GM12865 (cell line): ENCODE data around the gene CCT7.

ENCODE experiments used
- DNase-seq: peaks from one replicate; pipeline ENCODE4 v3.0.0; 2010; ENCODE audit warnings: low read depth
- H3K4me3 ChIP-seq: 2 replicates; pipeline ENCODE4 v1.5.1; 2011; ENCODE audit warnings: mild to moderate bottlenecking, low read depth, low read length, control low read depth
- TF ChIP-seq, protein P1 (sequence below): IDR thresholded peaks from 2 replicates; pipeline ENCODE4 v1.5.1; 2011; ENCODE audit warnings: low read length, control low read depth, low read depth, inconsistent platforms; ENCODE audit not compliant: insufficient read depth; ENCODE audit errors: missing control alignments

Gene CCT7

DNA sequence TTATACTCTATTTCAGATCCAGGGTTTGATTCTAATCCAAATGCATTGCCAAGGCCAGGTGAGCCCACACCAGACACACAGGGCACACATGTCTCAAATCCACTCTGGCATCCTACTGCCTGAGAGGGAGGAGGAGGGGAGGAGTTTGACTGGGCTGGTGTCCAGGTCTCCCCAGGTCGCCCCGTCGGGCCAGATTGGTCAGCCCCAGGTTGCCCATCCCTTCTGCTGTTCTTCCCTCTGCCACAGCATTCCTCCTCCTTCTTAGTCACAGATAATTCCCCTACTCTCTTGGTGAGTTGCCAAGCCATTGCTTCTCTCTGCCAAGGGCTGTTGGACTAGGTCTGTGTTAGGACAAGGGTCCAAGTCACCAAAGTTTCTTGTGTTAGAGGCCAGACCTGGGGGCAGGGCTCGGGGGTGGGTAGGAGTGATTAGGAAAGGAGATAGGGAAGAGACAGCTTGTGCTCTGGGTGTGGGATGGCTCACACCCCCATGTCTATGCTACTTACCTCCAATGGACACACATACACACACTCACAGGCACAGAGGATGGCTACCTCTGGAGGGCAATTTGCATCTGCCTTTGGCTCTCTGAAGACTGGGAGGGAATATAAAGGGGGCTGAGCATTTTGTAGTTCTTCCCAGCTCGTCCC is 61.8 kb downstream of the CCT7 start:
- H3K4me3 ChIP-seq, result no peak overlapping the region
- no peak for DNase-seq
- TF ChIP-seq, protein P1, sequence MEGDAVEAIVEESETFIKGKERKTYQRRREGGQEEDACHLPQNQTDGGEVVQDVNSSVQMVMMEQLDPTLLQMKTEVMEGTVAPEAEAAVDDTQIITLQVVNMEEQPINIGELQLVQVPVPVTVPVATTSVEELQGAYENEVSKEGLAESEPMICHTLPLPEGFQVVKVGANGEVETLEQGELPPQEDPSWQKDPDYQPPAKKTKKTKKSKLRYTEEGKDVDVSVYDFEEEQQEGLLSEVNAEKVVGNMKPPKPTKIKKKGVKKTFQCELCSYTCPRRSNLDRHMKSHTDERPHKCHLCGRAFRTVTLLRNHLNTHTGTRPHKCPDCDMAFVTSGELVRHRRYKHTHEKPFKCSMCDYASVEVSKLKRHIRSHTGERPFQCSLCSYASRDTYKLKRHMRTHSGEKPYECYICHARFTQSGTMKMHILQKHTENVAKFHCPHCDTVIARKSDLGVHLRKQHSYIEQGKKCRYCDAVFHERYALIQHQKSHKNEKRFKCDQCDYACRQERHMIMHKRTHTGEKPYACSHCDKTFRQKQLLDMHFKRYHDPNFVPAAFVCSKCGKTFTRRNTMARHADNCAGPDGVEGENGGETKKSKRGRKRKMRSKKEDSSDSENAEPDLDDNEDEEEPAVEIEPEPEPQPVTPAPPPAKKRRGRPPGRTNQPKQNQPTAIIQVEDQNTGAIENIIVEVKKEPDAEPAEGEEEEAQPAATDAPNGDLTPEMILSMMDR, result no peak

DNA sequence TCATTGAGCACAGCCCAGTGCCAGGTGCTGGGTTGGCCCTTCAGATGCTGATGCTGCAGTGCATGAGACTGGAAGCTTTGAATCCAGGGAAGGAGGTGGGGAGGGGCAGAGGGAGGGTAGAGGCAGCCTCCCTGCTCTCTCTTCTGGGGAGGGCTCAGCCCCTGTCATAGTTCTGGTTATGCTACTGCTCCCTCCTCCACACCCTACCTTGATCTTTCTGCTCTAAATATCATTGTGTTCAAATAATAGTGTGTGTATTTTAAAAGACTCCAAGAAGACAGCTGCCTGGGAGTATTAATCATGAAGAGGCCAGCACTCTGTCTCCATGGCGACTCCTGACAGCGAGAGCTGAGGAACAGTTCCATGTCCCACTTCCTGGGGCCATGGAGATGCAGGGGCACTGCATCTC is 63.0 kb downstream of the CCT7 start:
- TF ChIP-seq, protein P1, result no peak
- no peak overlapping the region for H3K4me3 ChIP-seq
- DNase-seq, result no peak

DNA sequence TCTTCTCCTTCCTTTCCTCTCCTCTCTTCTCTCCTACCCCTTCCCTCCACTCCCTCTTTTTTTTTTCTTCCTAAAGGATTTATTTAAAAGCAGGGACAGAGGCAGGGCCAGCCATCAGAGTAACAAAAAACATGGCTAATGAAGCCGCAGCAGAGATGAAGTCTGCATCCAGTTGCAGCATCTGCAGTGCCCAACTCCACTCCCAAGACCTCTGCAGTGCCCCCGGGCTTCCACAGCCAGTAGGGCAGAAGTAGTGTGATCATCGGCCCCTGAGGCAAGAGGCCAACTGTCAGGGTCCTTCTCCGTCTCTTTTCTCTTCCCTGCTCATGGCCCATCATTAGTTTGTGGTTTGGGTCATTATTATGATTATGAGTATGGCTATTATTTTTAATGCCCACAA is 63.5 kb downstream of the CCT7 start:
- no peak for DNase-seq
- H3K4me3 ChIP-seq, result no peak overlapping the region
- TF ChIP-seq, protein P1, result no peak

DNA sequence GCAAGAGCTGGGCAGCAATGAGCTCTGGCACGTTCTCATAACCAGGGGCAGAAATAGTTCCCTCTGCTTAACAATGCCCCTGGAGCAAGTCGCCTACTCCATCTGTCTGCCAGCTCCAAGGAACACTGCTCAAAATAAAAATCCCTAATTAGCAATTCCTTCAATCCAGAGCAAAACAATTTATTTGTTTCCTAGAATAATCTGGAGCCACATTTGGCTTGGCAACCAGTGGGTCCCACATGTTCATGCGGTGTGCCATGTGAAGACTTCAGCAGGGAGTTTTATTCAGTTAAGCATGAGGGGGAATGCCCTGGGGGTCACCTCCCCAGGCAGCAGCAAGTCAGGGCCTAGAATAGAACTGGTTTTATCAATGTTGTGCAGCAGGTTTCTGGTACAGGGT is 66.8 kb downstream of the CCT7 start:
- H3K4me3 ChIP-seq, result no peak overlapping the region
- no peak for DNase-seq
- TF ChIP-seq, protein P1, result no peak

DNA sequence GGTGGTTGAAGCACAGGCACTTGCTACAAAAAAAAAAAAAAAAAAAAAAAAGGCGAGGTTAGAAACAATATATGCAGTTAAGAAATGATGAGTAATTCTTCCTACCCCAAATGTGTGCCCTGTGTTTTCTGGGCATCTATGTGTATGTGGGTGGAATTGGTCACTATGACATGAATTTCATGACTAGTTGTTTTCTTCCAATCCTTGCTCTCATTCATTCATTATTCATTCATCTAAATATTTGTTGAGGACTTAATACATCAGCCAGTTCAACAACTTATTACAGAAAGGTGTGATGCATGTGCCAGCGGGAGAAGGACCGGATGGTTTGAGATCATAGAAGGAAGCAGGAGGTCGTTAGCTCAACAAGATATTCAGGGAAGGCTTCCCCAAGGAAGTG is 67.5 kb downstream of the CCT7 start:
- H3K4me3 ChIP-seq, result no peak overlapping the region
- TF ChIP-seq, protein P1, result no peak
- DNase-seq, result no peak
